Fibroblast of the conjunctiva (primary cell): ENCODE data around the gene CERS5.
A peak's percentile ranks its signal among the peaks of the same experiment; 100 is the strongest.

ENCODE experiments used
- DNase-seq: peaks from one replicate; pipeline ENCODE4 v3.0.0-alpha.2; 2010; ENCODE audit warnings: low read depth

Gene CERS5

GRCh38 chr12:50167049-50167828, at the start of gene CERS5:
Gene CERS5, minus strand, starts transcription at chr12:50167369. Its CDS starts 72 bp downstream, at chr12:50167297.
- DNase-seq = peak; percentile 98

DNA sequence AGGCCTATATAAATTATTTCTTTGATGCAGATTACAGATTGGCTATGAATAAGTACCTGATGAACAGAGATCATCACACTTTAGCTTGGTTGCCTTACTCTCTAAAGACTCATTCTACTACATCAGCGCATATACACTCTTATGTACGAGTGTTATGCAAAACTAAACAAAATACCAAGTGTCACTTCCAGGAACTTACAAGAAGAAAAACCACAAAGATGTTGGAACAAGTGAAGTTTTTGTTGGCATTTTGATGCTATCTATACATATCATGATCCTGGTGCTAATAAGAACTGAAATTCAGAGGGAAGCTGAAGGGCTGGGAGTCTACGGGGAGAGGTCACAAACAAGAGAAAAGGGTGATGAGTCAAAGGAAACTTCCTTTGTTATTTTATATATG, 47.9 kb upstream of the CERS5 start:
- DNase-seq = peak; percentile 31

- DNase-seq = no peak
These were observed 46.8 kb upstream of the CERS5 start for GRCh38 chr12:50214018-50214417.

DNA sequence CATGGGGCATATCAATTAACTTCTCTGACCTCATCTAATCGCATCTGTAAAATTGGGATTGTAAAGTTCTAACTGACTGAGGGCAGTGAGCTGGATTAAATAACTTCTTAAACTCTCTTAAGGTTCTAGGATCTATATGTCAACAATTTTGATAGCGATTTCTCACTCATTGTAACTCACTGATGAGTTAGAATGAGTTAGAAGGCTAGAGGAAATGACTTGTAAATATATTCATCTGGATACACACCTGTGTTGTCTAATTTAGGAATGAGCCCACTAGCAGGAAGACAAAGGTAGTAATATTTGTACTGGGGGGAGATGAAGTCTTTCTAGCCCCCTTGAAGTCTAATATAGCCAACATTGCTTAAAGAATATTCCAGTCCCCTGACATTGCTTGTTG, 46.3 kb upstream of the CERS5 start:
- no peak for DNase-seq

- DNase-seq = no peak
These were observed 44.9 kb upstream of the CERS5 start for GRCh38 chr12:50212071-50212467.

- DNase-seq = no peak
These were observed 44.4 kb upstream of the CERS5 start for GRCh38 chr12:50211392-50212070.

- no peak for DNase-seq
These were observed 40.3 kb upstream of the CERS5 start for GRCh38 chr12:50207424-50207823.

GRCh38 chr12:50205648-50206047, 38.5 kb upstream of the CERS5 start:
- DNase-seq = no peak

DNA sequence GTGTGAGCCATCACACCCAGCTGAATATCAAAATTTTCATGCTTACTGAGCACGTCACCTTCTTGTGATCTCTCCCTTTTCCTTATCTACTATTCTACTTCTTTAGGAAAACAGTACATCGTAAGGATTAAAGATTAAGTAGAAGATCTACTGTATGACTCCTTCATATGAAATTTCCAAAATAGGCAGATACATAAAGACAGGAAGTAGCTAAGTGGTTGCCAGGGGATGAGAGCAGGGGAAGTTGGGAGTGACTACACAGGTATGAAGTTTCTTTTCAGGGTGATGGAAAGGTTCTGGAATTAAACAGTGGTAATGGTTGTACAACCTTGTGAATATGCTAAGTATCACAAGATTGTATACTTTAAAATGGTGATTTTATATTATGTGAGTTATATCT, 36.5 kb upstream of the CERS5 start:
- no peak for DNase-seq

- no peak for DNase-seq
These were observed 34.9 kb upstream of the CERS5 start for GRCh38 chr12:50201987-50202521.

GRCh38 chr12:50200552-50201273, 33.5 kb upstream of the CERS5 start:
- DNase-seq = no peak

GRCh38 chr12:50198829-50199228, 31.7 kb upstream of the CERS5 start:
- DNase-seq = no peak

DNA sequence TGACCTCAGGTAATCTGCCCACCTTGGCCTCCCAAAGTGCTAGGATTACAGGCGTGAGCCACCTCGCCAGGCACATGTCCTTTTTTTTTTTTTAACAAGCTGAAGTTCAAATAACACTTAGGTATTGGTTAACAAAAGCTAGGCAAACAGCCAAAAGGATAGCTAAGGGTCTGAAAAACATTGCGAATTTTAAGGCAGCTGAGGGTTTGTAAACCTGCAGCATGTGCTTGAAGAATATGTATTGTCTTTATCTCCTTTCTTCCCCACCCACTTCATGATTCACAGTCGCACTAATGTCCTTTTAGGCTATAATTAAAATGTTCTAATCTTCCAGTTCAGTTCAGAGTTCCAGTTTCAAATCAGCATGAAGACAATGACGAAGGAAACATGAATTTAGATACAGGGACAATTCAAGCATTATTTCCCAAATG, 30.1 kb upstream of the CERS5 start:
- no peak for DNase-seq

DNA sequence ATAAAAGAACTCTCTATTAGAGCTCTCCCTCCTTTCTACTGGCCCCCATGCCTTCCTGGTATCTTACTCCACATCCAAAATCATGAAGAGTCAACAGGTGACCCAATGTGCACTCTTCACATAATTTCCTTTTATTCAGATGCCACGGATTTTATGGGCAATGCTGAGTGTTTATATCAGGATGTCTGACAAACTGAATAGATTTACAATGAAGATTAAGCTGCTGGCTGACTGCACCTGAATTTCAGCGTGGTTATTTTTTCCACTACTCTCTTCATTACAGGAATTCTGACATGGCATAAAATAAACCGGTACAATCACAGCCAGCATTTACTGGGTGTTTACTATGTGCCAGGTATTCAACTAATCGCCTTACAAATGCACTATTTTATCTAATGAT, 29.4 kb upstream of the CERS5 start:
- DNase-seq = no peak

DNA sequence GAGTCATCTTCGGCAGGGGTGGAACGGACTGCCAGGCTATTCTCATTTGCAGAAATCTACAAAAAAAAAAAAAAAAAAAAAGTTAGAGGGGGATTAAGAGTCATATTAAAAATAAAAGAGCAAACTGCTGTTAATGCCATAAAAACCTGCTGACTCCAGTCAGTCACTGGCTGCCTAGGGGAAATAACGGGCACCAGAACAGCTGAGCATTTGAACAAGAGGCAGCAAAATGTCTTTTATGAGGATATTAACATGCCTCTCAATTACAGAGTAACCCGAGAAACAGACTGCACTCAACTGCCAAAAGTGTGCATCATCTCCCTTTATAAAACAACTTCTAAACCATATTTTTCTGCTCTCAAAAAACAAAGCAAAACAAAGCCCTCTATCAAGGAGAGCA, 28.7 kb upstream of the CERS5 start:
- no peak for DNase-seq

GRCh38 chr12:50192908-50193307, 25.7 kb upstream of the CERS5 start:
- DNase-seq = no peak

GRCh38 chr12:50192236-50192635, 25.1 kb upstream of the CERS5 start:
- DNase-seq = no peak

DNA sequence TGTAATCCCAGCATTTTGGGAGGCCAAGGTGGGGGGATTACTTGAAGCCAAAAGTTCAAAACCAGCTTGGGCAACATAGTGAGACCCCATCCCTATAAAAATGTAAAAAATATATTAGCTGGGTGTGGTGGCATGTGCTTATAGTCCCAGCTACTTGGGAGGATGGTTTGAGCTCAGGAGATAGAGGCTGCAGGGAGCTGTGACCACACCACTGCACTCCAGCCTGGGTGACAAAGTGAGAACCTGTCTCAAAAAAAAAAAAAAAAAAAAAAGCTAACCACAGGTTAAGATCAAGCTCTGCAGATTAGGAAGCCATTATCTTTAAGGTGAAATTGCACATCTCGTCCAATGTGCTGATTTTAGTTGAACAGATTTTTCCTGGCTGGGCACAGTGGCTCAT, 23.7 kb upstream of the CERS5 start:
- DNase-seq = no peak

DNA sequence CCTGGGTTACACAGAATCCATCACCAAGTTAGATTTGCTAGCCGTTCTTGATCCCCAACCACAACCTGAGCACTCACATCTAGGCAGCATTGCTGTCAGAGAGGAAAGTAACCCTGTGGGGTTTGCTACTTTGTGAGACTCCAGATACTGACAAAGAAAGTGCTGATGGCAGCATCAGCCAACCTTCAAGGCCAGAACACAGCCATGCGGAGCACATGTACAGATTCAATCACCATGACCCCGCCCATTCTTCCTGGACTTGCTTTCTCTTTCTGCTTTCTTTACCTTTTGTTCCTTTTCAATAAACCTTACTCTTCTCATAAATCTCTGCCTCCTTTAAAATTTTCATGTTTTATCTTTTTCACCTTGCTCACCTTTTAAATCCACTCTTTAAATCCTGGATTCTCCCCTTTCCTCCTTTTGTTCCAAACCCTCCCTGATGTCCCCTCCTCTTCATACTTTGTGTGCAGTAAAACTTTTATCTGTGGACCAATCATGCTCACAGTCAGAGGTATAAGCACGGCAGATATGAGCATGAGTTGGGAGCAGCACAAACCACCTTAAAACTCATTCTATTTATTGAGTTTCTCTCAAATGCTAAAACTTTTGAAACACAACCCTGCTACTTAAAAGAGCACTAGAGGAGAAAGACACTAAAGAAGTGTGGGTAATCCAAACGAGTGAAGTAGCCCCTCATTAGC, 21.9 kb upstream of the CERS5 start:
- no peak for DNase-seq

- DNase-seq = no peak
These were observed 21.1 kb upstream of the CERS5 start for GRCh38 chr12:50188241-50188781.

DNA sequence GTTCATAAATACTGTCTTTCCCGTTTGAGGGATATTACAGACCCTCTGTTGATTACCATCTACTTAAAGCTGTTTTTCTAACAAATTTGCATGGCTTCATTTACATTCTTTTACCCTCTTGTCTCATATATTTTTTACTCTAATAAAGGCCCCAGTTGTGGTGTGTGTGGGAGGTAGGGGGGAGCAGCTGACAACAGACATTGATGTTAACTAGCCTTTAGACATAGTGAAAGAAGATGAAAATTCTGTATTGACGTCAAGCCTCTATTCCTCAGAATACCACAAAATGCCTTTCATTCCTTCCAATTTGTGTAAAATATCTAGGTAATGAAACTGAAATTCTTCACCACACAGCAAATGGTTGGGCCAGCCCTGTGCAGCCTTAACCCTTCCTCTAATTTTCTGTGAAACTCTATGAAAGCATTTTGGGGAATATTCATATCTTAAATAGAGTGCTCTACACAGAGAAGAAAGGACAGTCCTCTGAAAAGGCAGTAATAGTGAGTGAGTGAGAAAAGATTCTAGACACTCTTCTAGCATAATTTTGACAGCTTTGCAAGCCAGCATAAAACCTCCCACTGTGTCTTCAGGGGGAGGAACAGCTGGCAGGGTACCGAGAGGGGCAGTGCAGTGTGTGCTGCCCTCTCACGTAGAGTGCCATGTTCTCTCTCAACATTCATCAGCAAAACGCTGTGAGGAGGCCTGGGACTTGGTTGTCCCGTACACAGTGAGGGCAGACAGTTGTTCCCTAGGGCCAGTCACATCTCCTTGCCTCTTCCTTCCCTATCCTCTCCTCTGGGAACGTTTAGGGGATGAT, 20.1 kb upstream of the CERS5 start:
- DNase-seq = peak; percentile 53
